Fibroblast of skin of left biceps (primary cell): Measurements from ENCODE around the gene APOBEC3G.

Source experiments
- DNase-seq, 2 experiments: peaks; one replicate each; pipeline ENCODE4 v3.0.0-alpha.2; 2013; ENCODE audit warnings: low read depth in 2 of 2

The APOBEC3G gene

DNA sequence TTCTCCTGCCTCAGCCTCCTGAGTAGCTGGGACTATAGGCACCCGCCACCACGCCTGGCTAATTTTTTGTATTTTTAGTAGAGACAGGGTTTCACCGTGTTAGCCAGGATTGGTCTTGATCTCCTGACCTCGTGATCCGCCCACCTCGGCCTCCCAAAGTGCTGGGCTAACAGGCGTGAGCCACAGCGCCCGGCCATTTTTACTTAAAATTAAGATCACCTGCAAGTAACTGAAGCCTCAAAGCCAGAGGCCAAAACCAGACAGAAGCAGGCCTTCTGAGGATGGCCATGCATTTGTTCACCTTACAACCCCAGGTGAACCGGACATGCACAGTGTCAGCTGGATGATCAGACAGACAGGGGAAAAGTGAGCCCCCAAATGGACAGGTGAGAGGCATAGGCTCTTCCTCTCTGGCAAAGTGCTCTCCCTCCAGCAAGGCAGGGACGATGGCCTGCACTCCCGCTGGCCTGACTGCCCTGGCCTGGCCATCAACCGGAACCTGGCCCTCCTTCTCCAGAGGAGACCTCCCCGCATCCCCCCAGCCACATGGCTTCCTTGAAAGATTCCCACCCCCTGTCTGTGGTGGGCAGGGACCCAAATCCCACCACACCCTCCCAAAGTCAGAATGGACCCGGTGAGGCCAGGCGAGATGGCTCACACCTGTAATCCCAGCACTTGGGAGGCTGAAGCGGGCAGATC is 45.8 kb downstream of the APOBEC3G start:
- DNase-seq: no peak

DNA sequence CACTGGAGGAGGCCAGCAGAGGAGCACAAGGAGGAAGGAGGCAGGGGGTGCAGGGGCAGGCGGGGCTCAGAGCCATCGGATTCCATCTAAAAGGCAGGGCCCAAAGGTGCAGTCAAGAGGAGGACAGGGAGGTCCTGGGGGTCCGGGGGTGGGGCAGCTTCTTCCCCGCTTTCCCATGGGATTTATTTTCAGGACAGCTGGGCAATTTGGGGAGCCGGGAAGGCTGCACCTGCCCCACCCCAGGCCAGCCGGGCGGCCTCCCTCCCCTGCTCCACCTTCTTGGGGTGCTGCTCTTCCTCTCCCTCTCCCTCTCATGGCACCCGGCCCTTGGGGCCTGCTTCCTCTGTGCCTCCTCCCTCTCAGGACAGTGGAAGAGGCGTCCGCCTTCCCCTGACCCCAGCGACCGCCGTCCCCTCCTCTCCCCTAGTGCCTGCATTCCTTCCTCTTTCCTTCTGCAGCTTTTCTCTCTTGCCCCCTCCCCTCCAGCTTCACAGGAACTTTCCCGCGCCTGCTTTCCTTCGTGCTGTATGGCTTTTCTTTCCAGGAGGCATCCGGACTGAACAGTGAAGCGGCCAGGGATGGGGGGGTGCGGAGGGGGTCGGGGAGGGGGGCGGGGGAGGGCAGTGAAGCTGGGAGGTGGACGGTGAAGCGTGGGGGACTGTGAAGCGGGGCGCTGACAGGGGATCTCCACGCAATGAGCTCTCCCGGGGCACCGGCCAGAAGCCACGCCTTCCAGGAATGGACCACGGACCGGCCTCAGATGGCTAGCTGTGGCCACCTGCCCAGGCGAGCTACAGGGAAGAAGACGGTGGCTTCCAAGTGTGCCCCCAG is 46.9 kb downstream of the APOBEC3G start:
- no peak for DNase-seq

DNA sequence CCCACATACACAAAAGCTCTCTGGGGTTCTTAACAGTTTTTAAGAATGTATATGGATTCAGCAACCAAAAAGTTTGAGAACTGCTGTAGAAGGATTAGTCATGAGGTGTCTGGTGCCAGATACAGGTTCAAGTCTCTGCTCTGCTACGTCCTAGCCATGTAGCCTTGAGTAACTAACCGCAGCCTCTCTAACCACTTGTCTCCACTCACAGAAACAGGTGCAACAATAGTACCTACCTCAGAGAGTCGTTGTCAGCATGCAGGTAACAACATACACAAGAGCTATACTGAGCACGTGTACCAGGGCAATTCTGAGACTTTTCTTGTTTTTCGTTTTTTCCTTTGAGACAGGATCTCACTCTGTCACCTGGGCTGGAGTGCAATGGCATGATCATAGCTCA is 48.5 kb downstream of the APOBEC3G start:
- no peak for DNase-seq

DNA sequence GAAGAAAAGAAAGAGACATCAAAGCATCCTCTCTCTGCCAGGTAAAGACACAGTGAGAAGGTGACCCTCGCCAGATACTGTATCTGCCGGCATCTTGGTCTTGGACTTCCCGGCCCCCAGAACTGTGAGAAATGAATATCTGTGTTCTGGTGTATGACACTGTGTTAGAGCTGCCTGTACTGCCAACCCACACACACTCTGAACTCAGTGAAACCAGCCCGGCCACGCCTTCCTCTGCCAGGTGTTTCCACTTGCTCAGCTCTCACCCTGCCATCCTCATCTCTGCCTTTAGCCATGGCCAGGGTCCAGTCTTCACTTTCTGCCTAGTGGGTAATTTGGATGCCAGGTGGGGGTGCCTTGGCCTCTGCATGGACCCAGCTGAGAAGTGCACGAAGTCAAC is 51.4 kb downstream of the APOBEC3G start:
- no peak for DNase-seq

DNA sequence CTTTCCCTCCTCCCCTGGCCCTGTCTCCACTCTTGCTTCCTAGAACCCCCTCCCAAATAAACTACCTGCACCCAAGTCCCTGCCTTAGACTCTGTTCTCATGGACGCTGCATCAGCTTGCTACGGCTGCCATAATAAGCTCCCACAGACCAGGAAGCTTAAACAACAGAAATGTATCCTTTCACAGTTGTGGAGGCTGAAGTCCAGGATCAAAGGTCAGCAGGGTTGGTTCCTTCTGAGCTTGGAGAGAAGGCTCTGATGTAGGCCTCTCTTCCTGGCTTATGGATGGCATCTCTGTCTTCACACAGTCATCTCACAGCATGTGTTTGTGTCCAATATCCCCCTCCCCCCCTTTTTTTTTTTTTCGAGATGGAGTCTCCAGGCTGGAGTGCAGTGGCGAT is 52.0 kb downstream of the APOBEC3G start:
- no peak for DNase-seq

DNA sequence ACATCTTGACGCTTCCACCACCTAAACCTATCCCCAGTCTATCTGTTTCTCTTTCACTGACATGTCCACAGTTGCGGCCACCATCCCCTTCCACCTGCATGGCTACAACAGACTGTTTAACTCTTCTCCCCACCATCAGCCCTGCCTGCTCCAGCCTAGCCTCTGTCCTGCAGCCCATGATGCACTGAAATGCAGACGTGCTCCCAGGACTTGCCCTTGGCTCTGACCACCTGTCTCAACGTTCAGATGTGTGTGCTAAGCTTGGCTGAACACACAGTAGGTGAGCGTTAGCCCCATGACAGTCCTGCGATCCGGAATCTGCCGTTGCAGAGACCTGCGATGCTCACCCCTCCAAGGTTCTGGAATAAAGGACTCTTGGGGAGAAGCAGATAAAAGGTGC is 52.7 kb downstream of the APOBEC3G start:
- no peak for DNase-seq

DNA sequence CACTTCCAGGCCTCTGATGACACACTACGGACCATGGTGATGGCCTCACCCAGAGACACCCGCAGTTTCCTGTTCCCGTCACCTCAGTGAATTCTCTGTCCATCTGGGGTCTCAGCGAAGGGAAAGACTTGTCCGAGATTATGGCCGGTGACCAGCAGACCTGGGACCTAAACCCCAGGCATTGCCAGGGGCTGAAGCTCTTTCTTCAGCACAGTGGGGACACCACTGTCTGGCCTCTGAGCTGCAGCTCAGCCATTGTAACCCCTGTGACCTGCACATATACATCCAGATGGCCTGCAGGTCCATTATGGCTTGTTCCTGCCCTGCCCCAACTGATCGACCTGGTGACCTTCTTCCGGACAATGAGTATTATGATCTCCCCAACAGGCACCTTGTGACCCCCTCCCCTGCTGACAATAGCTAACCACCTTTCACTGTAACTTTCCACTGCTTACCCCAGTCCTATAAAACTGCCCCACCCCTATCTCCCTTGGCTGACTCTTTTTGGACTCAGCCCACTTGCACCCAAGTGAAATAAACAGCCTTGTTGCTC is 53.2 kb downstream of the APOBEC3G start:
- DNase-seq: no peak

DNA sequence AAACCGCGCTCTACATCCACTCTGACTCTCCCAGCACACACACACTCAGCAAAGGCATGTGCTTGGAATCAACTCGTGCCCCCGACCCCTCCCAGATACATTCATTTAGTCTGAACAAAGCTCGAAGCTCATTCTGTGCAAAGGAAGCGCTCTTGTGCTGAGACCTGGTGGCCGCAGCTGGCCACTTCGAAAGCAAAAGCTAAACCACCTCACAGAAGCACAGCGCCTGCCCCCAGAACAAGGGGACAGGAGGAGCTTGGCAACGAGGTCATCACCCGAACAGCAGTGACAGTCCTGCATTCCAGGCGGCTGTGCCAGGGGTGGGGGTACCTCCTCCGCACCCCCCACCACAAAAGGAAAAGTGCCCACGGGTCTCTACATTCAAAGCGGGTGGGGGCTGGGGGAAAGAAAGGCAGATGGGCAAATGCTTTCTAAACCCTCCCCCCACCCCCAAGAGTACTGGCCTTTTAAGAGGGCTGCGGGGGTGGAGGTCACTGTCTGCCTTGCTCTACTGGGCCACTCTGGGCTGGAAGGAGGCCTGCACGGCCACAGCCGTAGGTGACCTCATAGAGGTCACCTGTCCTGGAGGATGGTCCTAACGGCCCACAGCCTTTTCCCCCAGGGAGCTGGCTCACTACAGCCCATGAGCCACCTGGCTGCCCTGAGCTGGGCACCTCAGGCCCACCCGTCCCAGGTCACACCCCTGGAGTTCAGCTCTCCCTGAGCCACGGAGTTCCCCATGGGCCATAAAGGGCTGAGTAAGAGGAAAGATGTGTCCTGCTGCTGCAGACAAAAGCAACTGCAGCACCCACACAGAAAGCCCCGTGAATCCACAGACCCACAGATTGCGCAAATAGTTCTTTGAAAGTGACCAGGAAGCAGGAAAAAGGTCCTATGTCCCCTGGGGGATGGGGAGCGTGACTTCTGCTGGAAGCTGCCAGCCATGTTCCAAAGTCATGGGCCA is 54.1 kb downstream of the APOBEC3G start:
- DNase-seq: no peak

DNA sequence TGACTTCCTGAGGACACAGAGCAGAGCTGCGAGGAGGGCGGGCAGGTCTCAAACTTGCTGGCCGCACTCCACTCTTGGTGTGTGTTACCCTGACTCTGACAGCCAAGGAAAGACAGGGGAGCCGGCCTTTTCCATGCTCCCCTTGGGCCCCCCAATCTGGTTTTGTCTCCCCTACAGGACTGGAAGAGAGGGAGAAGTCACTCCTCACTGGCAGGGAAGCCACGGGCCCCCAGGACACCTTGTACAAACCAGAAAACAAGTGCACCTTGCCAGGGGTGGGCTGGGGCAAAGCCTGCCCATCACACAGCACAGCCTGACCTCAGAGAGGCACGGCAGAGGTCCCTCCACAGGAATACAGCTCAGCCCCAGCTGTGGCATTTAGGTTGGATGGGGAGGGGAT is 55.2 kb downstream of the APOBEC3G start:
- no peak for DNase-seq

DNA sequence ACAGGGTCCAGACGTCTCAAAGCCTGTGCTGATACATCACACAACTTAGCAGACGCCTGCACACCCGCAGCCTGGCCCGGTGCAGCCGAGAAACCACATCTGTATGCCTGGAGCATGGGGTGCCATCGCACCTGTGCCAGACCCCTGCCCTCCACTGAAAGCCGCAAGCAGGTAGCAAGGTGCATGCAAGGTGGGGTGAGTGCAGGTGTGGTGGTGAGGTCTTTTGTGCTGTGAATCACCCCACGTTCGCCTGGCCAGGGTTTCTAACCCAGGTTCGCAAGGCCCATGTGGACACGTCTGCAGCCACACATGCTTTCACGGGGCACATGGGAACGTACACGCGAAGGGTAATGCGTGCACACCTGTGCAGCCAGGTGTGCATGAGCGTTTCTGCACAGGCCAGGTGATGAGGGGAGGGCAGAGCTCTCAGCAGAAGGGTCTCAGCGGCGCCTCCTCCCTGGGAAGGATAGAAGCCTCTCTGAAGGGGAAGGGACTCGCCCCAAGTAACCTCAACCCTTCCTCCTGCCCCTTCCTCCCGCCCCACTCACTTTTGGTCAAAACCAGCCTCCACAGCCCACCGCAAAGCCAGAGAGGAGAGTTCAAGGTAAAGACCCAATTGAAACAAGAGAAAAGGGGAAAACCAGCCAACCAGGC is 55.9 kb downstream of the APOBEC3G start:
- DNase-seq: no peak

DNA sequence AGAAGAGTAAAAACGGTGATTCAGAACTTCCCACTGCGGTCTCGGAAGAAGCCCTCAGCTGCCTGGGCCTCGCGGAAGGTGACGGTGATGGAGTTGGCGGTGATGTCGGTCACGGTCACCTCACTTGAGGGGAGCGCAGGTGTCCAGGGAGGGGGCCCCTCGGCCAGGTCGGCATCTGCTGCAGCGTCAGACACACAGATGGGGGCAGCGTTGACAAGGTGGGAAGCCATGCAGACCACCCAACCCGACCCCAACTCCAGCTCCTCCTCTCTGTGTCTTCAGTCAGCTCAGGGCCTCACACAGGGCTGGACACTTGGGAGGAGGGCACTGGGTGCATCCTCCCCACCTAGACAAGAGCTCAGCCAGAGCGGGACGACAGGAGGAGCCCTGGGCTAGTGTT is 56.8 kb downstream of the APOBEC3G start:
- no peak for DNase-seq

DNA sequence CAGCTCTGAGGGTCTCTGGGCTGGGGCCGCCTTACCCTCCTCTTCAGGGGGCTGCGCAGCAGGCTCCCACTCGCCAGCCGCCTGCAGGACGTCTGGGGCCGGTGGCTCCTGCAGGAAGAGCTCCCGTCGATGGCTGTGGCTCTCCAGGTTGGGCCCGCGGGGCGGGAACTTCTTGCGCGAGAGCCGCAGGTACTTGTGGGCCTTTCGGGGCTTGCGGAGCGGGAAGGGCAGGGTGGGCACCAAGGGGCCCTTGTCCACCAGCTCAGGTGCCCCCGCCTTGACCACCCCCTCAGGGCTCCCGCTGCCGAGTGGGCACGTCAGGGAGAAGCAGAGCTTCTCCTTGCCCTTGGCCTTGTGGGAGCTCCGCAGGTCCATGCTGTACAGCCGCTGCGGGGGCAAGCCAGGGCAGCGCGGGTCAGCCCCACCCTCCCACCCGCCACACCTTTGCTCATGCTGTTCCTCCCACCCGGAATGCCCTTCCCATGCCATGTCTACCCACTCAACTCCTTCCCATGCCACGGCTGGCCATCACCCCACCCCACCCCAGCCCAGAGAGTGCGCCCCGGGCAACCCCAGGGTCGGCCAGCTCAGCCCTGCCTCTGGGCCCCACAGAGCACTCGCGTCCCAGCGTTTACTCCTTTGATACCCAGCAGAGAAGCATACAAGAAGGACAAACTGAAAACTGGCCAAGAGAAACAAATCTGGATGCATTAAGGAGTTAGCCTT is 57.5 kb downstream of the APOBEC3G start:
- no peak for DNase-seq

DNA sequence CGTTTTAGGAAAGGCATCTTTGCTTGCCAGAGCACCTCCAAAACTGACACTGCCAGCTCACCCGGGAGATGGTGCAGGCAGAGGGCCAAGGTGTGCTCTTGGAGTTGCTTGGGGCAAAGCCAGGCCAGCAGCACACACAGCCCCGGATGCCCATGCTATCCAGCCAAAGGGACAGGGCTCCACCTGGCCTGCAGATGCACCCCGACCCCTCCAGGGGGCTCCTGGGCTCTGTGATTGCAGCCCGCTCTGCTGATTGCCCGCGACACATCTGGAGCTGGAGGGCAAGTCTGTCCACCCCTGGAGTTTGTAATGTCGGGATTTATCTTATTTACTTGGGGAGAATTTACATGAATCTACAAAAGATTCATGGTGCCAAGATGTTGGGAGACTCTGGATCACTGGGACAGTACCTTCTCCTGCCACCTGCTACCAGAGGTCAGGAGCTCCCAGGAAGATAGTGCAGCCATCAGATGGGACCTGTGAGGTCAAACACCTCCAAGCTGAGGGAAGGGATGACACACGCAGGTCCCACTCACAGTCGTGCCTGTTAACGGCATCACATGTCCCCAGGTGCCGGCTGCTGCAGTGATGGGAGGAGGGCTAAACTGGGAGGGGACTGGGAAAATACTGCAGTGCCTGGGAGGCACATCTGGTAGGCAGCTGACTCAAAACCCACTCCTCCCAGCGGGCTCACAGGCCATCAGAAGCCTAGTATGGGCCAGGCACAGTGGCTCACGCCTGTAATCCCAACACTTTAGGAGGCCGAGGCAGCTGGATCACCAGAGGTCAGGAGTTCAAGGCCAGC is 58.2 kb downstream of the APOBEC3G start:
- DNase-seq: no peak

DNA sequence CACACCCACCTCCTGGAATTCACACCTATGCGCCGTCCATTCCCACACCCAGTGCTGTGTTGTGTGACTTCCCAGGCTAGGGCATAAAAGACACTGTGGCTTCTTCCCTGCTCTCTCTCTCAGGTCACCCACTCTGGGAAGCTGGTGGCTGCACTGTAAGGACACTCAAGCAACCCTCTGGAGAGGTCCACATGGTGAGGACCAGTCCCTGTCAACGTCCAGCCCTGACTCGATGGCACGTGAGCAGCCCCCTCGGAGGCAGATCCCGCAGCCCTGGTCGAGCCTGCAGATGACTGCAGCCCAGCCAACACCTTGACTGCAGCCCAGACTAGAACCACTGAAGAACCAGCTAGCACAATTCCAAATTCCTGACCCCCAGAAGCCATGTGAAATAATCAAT is 59.2 kb downstream of the APOBEC3G start:
- DNase-seq: no peak
